Stimulated activated CD4-positive, alpha-beta T cell treated with anti-CD3 and anti-CD28 coated beads, Interleukin-4, amount 100 ng/mL, for 24 hours (primary cell): ENCODE measurements around the gene PHKB.
"Not testable (repeated sequence)": the region's sequence is repeated elsewhere in the genome, so short reads cannot be mapped to it uniquely, and the experiment has no call there.

Experiments
- DNase-seq: peaks from one replicate; pipeline ENCODE4 v3.0.0-alpha.2; 2020

PHKB gene

GRCh38 chr16:47470211-47470610 lies 9.1 kb downstream of the PHKB start:
- DNase-seq = no peak

DNA sequence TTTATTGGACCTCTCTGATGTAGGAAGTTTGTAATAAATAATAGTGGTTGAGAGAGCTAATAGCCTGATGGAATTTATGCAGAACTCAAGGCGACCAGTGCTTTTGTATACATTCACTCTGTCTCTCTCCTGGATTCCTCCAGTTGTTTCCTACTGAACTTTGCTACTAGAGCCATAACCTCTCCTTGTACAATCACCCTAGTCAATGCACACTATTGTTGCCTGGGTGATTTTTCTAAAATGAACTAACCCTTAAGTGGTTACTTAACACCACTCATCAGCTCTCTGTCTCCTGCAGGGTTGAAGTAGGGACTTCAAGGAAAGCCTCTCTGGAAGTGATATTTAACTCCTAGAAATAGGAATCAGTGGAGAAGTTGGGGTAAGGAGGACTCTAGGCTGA lies 9.7 kb downstream of the PHKB start:
- DNase-seq = no peak

- not testable (repeated sequence) for DNase-seq
These were observed 11.9 kb downstream of the PHKB start for GRCh38 chr16:47473004-47473403.

GRCh38 chr16:47473792-47474191 lies 12.7 kb downstream of the PHKB start:
- no peak for DNase-seq

DNA sequence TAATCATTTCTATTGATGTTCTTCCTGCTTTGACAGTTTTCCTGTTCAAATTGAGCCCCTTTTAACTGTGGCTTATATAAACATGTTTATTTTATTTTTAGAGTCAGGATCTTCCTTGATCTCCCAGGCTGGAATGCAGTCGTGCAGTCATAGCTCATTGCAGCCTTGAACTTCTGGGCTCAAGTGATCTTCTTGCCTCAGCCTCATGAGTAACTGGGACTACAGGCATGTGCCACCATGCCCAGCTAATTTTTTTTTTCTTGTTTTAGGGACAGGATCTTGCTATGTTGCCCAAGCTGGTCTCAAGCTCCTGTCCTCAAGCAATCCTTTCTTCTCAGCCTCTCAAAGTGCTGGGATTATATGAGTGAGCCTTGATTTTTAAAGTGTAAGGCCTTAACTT lies 14.7 kb downstream of the PHKB start:
- no peak for DNase-seq

DNA sequence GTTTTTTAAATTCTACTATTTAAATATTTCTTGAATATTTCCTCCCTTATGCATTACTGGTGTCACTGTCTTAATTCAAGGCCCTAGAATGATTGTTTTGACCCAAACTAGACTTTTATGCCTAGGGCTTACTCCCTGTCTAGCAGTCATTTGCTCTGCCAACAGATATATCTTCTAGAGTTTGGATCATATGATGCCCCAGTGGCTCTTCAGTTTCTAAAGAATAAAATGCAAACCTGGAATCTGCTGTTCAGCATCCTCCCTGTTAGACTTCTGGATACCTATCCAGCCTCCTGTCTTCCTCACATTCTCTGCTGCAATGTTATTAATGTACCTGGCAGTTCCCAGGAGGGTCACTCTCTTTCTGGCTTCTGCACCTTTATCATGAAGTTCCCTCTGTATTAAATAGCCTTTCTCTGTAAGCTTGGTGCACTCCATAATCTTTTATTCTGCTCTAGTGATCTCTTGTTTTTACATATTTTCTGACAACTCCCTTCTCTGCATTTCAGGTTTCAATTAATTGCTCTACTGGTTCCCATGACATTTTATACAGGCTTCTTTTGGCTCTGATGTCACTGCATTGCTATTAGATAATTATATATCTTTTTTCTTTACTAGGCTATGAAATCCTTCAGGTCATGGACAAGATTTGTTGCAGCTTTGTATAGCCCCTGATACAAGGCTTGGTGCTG lies 15.7 kb downstream of the PHKB start:
- DNase-seq = no peak

GRCh38 chr16:47477679-47478078 lies 16.5 kb downstream of the PHKB start:
- DNase-seq = no peak

- DNase-seq = no peak
These were observed 19.3 kb downstream of the PHKB start for GRCh38 chr16:47480410-47480809.

- DNase-seq = no peak
These were observed 20.7 kb downstream of the PHKB start for GRCh38 chr16:47481698-47482374.

- DNase-seq = no peak
These were observed 22.5 kb downstream of the PHKB start for GRCh38 chr16:47483616-47484015.

- no peak for DNase-seq
These were observed 25.7 kb downstream of the PHKB start for GRCh38 chr16:47486856-47487255.

GRCh38 chr16:47488051-47488450 lies 26.9 kb downstream of the PHKB start:
- no peak for DNase-seq

- DNase-seq = no peak
These were observed 29.3 kb downstream of the PHKB start for GRCh38 chr16:47490471-47490870.

DNA sequence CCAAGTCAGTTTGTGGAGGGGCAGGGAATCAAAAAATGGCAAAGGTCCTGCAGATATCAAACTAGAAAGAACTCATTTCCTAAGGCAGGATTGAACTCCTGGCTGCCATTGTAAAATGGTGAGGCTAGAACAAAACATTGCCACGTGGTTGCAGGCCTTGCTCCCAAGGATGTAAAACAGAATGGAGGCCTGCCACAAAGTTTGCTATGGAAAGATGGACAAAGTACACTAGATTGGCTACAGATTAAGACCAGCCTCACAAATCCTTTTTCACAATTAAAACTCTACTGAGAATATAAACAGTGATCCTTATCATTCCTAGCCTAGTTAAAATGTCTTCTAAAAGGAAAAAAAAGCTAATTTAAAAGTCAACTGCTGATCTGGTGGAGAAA lies 30.9 kb downstream of the PHKB start:
- no peak for DNase-seq

DNA sequence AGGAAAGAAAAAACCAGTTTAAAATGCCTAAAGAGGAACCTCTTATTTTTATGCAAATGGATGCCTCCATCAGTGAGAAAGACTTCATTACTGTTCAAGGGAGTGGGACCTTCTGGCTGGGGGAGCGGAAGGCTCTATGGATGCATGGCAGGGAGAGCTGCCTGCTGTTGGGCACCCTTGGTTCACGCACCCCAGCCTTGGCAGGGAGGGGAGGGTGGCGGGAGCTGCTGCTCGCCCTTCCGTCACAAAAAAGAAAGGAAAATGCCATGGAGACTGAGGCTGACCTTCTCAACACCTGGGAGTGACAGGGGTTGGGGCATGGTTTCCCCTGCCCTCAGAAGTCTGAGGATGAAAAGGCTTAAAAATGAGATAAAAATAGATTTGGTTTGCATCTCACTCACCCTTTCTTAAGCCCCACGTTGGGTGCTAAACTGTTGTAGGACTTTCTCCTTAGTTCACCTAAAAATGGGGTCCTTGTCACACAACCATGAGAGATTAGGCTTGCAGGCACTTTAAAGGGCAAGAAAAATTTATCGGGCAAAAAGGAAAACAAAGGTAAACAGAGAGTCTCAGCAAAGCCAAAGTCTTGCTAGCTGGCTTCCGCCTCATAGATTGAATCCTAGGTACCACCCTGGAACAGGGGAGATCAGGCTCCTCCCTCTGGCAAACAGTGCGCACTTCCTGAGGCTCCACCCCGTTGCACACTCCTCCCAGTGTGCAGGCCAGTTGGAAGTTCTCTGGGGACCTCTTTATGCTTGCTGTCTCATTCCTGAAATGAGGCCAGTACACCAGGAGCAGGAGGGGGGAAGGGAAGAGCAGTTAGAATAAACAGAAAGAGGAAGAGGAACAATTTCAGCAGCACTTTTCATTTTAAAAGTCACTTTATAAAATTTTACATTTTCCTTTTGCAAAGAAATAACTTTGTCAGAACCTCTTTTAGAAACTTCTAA lies 31.6 kb downstream of the PHKB start:
- DNase-seq = no peak

DNA sequence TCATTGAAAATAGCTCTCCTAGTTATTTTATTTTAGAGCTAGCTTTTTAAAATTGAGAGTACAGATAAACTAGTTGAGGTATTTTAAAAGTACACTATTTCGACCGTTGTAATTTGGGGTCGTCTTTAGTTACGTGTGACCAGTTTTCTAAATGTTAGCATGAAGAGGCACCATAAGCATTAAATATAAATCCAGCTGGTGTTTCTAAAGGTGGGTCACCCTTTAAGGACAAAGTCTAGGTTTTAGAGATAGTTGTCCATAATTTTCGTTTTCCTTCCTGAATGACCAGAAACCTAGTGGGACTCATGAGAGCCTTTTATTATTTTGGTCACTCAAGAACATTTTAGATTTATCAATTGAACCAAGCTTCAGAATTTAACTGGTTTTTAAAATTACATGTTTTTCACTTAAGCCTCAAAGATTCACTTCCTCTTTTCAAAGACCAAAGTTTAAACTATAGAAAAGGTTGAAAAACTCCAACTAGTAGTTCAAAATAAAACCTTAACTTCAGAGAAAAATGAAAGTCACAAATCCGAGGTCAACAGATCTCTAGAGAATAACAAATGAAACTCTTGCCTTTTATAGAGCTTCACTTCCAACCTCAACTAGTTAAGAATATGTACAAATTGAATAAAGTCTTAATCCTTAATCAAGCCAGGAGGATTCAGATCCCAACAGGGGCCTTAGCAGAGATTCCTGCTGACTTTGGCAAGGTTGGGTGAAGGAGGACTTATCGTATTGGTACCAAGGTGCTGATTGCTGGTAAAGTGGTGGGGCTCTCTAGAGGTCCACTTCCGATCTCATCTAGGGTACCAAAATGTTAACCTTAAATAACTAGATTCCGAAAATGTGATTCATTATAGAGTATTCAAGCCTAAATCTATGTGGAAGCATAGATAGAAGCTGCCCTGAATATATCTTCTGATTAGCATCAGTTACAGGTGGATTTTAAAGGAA lies 32.5 kb downstream of the PHKB start:
- no peak for DNase-seq

DNA sequence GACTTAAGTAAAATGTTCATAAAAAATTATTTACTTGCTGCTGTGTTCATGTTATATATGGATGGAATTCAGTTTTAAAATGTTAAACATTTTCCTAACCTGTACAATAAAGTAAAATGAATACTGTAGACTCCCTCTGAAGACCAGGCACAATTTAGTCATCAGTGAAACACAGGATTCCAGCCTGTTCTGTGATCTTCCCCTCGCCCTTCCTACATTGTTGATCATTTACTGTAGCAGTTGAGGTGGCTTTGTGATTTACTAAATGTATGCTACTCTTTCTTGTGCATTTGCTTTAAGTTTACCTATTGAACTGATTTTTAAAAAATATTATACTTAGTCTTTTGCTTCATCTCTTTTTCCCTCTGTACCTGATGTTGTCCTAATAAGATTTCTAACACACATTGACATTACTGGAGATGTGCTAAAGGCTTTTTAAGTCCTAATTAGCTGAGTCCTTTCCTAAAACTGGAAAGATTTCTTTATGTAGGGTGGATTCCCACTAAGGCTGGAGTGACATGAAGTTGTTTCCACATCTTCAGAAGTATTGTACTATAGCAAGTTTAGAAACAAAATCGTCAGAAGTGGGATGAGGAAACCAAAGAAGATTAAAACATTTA lies 38.1 kb downstream of the PHKB start:
- DNase-seq = no peak

DNA sequence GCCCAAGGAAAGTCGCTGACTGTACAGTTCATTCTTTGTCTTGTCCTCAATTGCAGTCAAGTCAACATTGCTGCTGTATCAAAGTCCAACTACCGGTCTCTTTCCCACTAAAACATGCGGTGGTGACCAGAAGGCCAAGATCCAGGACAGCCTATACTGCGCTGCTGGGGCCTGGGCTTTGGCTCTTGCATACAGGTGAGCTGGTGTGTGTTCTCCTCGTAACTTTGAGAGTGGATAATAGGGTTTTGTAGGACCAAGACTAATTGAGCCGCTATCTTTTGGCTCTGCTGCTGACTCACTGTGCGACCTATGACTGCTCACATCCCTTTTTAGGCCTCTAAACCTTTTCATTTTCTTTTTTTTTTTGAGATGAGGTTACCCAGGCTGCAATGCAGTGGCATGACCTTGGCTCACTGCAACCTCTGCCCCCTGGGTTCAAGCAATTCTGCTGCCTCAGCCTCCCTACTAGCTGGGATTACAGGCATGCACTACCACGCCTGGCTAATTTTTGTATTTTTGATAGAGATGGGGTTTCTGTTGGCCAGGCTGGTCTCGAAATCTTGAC lies 38.7 kb downstream of the PHKB start:
- DNase-seq = no peak

DNA sequence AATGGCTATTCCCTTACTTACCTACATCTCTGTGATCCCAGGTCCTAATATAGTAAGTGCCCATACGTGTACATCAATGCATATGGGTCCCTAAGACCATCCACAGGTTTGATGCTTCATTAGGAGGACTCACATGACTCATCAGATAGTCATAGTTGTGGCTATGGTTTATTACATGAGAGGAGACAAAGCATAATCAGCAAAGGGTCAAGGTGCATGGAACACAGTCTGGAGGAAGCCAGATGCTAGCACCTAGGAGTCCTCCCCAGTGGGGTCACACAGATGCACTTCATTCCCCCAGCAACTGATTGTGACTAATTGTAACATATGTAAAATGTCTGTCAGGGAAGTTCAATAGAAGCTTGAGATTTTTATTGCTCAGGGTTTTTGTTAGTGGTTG lies 42.8 kb downstream of the PHKB start:
- no peak for DNase-seq

- no peak for DNase-seq
These were observed 43.5 kb downstream of the PHKB start for GRCh38 chr16:47504599-47504998.

GRCh38 chr16:47506800-47507199 lies 45.7 kb downstream of the PHKB start:
- no peak for DNase-seq

GRCh38 chr16:47507701-47508100 lies 46.6 kb downstream of the PHKB start:
- DNase-seq = no peak
